ENCODE results near the gene CRTAC1.

- TF ChIP-seq ZFP3 (CRISPR knock-in tag; IDR thresholded peaks at IDR 0.05): no peak
- no peak for TF ChIP-seq ZFP30 (CRISPR knock-in tag; IDR thresholded peaks at IDR 0.05)
- TF ChIP-seq TSHZ2 (CRISPR knock-in tag; IDR thresholded peaks at IDR 0.05): no peak
- no peak for TF ChIP-seq SNAI2 (CRISPR knock-in tag; IDR thresholded peaks at IDR 0.05)
- TF ChIP-seq GLIS3 (CRISPR knock-in tag; IDR thresholded peaks at IDR 0.05): no peak
- no peak for TF ChIP-seq CREB5 (CRISPR knock-in tag; IDR thresholded peaks at IDR 0.05; ENCODE audit: low read depth)
- no peak for TF ChIP-seq ZC3H10 (CRISPR knock-in tag; IDR thresholded peaks at IDR 0.05)
- no peak for TF ChIP-seq OSR1 (CRISPR knock-in tag; IDR thresholded peaks at IDR 0.05)
- TF ChIP-seq RARB (CRISPR knock-in tag; IDR thresholded peaks at IDR 0.05): no peak
- no peak for TF ChIP-seq BACH2 (CRISPR knock-in tag; IDR thresholded peaks at IDR 0.05; ENCODE audit: borderline replicate concordance)
- no peak for TF ChIP-seq ISL1 (CRISPR knock-in tag; IDR thresholded peaks at IDR 0.05)
- TF ChIP-seq CSDC2 (CRISPR knock-in tag; IDR thresholded peaks at IDR 0.05): no peak
These were observed 45.7 kb upstream of the CRTAC1 start for GRCh38 chr10:98076086-98076485.

Data from SK-N-SH treated with all-trans-retinoic acid at 6 μM for 48 hours (cell line).